ENCODE data around the gene MFSD12.
"Not testable (repeated sequence)": the region's sequence is repeated elsewhere in the genome, so short reads cannot be mapped to it uniquely, and the experiment has no call there.

MFSD12 gene

DNA sequence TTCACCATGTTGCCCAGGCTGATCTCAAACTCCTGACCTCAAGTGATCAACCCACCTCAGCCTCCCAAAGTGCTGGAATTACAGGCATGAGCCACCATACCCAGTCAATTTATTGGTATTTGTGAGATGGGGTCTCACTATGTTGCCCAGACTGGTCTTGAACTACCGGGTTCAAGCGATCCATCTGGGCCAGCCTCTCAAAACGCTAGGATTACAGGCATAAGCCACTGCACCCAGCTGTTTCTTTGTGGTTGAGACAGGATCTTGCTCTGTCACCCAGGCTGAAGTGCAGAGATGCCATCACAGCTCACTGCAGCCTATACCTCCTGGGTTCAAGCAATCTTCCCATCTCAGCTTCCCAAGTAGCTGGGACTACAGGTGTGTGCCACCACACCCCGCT lies 24.4 kb upstream of the MFSD12 start:
- H3K27ac ChIP-seq (ENCODE audit: low read depth, low read length); H3K14ac ChIP-seq (ENCODE audit: low read length); H3K9me3 ChIP-seq (ENCODE audit: insufficient read depth, low read depth, low read length); H2BK5ac ChIP-seq (ENCODE audit: low read depth, low read length, poor library complexity); H4K91ac ChIP-seq (ENCODE audit: low read depth, low read length); H3K4me2 ChIP-seq (ENCODE audit: low read length); H4K12ac ChIP-seq (ENCODE audit: low read depth, low read length); H3K4me1 ChIP-seq (ENCODE audit: control insufficient read depth in 1 of 2, insufficient read depth in 2 of 2, low read length in 2 of 2); H2BK12ac ChIP-seq (ENCODE audit: low read length); H2AFZ ChIP-seq (ENCODE audit: insufficient read depth, low read length, poor library complexity); H3K4ac ChIP-seq (ENCODE audit: low read depth, low read length); H4K8ac ChIP-seq (ENCODE audit: low read depth, low read length); H3K23ac ChIP-seq (ENCODE audit: low read length); H2AK5ac ChIP-seq (ENCODE audit: low read length); DNase-seq; H3K79me1 ChIP-seq (ENCODE audit: low read length); H3K4me3 ChIP-seq (ENCODE audit: low read depth, low read length); H2BK120ac ChIP-seq (ENCODE audit: insufficient read depth, low read length, poor library complexity); H3K79me2 ChIP-seq (ENCODE audit: control insufficient read depth, insufficient read depth, low read length, poor library complexity); H3K18ac ChIP-seq (ENCODE audit: low read length); H3K9ac ChIP-seq (ENCODE audit: low read length): not testable (repeated sequence)
- peaks cover 19% of the 10 kb centered on the region for H3K27me3 ChIP-seq (ENCODE audit: insufficient read depth, low read length)
- WGBS (ENCODE audit: extremely low coverage, insufficient coverage, insufficient read length) = no CpG with 5 or more reads among the region's 4 CpGs
- peaks cover 0 to 11% of the 10 kb centered on the region in 2 experiments for H3K36me3 ChIP-seq (ENCODE audit: control insufficient read depth in 1 of 2, insufficient read depth in 2 of 2, low read length in 2 of 2)

DNA sequence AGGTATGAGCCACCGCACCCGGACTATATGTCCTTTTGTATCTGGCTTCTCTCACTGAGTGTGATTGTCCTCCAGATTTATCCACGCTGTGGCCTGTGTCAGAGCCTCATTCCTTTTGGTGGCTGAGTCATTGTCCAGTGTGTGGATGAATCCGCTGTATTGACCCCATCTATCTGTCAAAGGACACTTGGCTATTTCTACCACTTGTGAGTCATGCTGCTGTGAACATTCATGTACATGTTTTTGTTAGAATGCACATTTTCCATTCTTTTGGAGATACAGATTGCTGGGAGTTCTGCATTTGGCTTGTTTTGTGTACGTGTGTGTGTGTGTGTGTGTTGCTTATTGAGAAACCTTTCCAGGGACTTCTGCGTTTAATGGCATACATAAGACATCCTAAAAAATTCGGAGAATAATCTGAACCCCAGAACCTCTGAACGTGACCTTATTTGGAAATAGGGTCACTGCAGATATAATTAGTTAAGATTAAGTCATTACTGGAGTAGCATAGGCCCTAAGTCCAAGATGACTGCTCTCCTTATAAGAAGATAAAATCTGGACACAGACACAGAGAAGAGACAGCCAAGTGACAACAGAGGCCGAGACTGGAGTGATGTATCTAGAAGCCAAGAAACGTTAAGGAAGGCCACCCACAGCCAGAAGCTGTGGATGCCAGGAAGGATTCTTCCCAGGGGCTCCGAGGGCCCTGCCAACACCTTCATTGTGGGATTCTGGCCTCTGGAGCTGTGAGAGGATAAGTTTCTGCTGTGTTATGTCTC lies 23.0 kb upstream of the MFSD12 start:
- H4K12ac ChIP-seq (ENCODE audit: low read depth, low read length) = no peak overlapping the region
- H2AK5ac ChIP-seq (ENCODE audit: low read length) = no peak overlapping the region
- H3K79me2 ChIP-seq (ENCODE audit: control insufficient read depth, insufficient read depth, low read length, poor library complexity) = peaks cover 1% of the 10 kb centered on the region
- H3K23ac ChIP-seq (ENCODE audit: low read length) = no peak overlapping the region
- no peak overlapping the region for H3K4me2 ChIP-seq (ENCODE audit: low read length)
- peaks cover 5% of the 10 kb centered on the region for H3K27me3 ChIP-seq (ENCODE audit: insufficient read depth, low read length)
- no peak overlapping the region for H3K4ac ChIP-seq (ENCODE audit: low read depth, low read length)
- H3K27ac ChIP-seq (ENCODE audit: low read depth, low read length) = no peak overlapping the region
- peaks cover 11 to 22% of the 10 kb centered on the region in 2 experiments for H3K36me3 ChIP-seq (ENCODE audit: control insufficient read depth in 1 of 2, insufficient read depth in 2 of 2, low read length in 2 of 2)
- WGBS (ENCODE audit: extremely low coverage, insufficient coverage, insufficient read length) = no CpG with 5 or more reads among the region's 11 CpGs
- H3K9ac ChIP-seq (ENCODE audit: low read length) = no peak overlapping the region
- DNase-seq = peak; percentile 36 to 63
- H4K91ac ChIP-seq (ENCODE audit: low read depth, low read length) = no peak overlapping the region
- H2BK5ac ChIP-seq (ENCODE audit: low read depth, low read length, poor library complexity) = no peak overlapping the region
- no peak overlapping the region for H2BK120ac ChIP-seq (ENCODE audit: insufficient read depth, low read length, poor library complexity)
- H3K4me3 ChIP-seq (ENCODE audit: low read depth, low read length) = no peak overlapping the region
- H3K14ac ChIP-seq (ENCODE audit: low read length) = no peak overlapping the region
- no peak overlapping the region for H3K18ac ChIP-seq (ENCODE audit: low read length)
- peaks cover 11 to 13% of the 10 kb centered on the region in 2 experiments for H3K4me1 ChIP-seq (ENCODE audit: control insufficient read depth in 1 of 2, insufficient read depth in 2 of 2, low read length in 2 of 2)
- no peaks in the 10 kb centered on the region for H3K79me1 ChIP-seq (ENCODE audit: low read length)
- H2AFZ ChIP-seq (ENCODE audit: insufficient read depth, low read length, poor library complexity) = no peak overlapping the region
- H4K8ac ChIP-seq (ENCODE audit: low read depth, low read length) = no peak overlapping the region
- peaks cover 2% of the 10 kb centered on the region for H3K9me3 ChIP-seq (ENCODE audit: insufficient read depth, low read depth, low read length)
- no peak overlapping the region for H2BK12ac ChIP-seq (ENCODE audit: low read length)

DNA sequence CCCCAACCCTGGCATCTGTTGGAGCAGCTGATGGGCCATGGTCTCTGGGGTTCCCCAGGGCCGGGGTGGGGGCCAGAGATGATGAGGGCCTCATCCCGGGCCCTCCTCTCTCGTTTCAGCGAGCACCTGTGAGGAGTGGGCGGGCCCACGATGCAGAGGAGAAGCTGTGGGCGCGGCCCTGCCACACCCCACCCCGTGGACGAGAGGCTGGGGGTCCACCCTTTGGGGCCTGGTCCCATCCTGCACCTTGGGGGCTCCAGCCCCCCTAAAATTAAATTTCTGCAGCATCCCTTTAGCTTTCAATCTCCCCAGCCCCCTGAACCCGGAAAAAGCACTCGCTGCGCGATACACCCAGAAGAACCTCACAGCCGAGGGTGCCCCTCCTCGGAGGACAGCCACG lies 21.0 kb upstream of the MFSD12 start:
- H2AFZ ChIP-seq (ENCODE audit: insufficient read depth, low read length, poor library complexity) = no peak overlapping the region
- WGBS (ENCODE audit: extremely low coverage, insufficient coverage, insufficient read length) = no CpG with 5 or more reads among the region's 17 CpGs
- H3K4me2 ChIP-seq (ENCODE audit: low read length) = no peak overlapping the region
- H3K27ac ChIP-seq (ENCODE audit: low read depth, low read length) = no peak overlapping the region
- no peak overlapping the region for H3K4me3 ChIP-seq (ENCODE audit: low read depth, low read length)
- no peaks in the 10 kb centered on the region for H3K27me3 ChIP-seq (ENCODE audit: insufficient read depth, low read length)
- no peak overlapping the region for H3K4ac ChIP-seq (ENCODE audit: low read depth, low read length)
- peaks cover 4% of the 10 kb centered on the region for H3K79me1 ChIP-seq (ENCODE audit: low read length)
- H3K9me3 ChIP-seq (ENCODE audit: insufficient read depth, low read depth, low read length) = peaks cover 2% of the 10 kb centered on the region
- no peak overlapping the region for H3K9ac ChIP-seq (ENCODE audit: low read length)
- no peak overlapping the region for H3K18ac ChIP-seq (ENCODE audit: low read length)
- no peak overlapping the region for H2BK120ac ChIP-seq (ENCODE audit: insufficient read depth, low read length, poor library complexity)
- H2AK5ac ChIP-seq (ENCODE audit: low read length) = no peak overlapping the region
- H4K8ac ChIP-seq (ENCODE audit: low read depth, low read length) = no peak overlapping the region
- H3K79me2 ChIP-seq (ENCODE audit: control insufficient read depth, insufficient read depth, low read length, poor library complexity) = peaks cover 4% of the 10 kb centered on the region
- no peak overlapping the region for H3K23ac ChIP-seq (ENCODE audit: low read length)
- no peak overlapping the region for H2BK5ac ChIP-seq (ENCODE audit: low read depth, low read length, poor library complexity)
- no peak overlapping the region for H2BK12ac ChIP-seq (ENCODE audit: low read length)
- DNase-seq = no peak
- H3K4me1 ChIP-seq (ENCODE audit: control insufficient read depth in 1 of 2, insufficient read depth in 2 of 2, low read length in 2 of 2) = peaks cover 11 to 12% of the 10 kb centered on the region in 2 experiments
- H4K91ac ChIP-seq (ENCODE audit: low read depth, low read length) = no peak overlapping the region
- H4K12ac ChIP-seq (ENCODE audit: low read depth, low read length) = no peak overlapping the region
- no peak overlapping the region for H3K14ac ChIP-seq (ENCODE audit: low read length)
- peaks cover 20 to 31% of the 10 kb centered on the region in 2 experiments for H3K36me3 ChIP-seq (ENCODE audit: control insufficient read depth in 1 of 2, insufficient read depth in 2 of 2, low read length in 2 of 2)

DNA sequence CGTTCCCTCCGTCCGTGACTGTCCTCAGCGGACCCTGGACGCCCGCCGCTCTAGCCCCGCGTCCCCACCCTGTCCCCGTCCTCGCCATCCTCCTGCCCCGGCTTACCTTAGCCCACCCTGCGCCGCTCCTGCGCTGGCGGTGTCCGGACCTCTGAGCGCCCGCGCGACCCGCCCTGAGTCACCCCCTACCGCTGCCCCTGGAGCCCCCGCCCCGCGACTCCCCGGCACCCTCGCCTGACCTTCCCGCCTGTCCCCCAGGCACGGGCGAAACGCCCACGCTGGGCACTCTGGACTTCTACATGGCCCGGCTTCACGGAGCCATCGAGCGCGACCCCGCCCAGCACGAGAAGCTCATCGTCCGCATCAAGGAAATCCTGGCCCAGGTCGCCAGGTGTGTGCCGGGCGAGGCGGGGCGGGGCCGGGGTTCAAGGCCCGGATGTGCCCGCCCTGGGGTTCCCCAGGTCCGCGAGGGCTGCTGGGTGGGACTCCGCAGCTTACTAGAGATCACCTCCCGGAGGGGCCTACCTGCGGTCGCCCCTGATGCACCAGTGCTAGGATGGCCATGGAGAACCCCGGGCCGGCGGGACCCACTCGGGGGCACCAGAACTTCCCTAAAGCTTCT lies 20.4 kb upstream of the MFSD12 start:
- Histone ChIP-seq H3K4ac (ENCODE audit: low read depth, low read length) (no peak overlapping the region), H3K36me3 (ENCODE audit: control insufficient read depth in 1 of 2, insufficient read depth in 2 of 2, low read length in 2 of 2) (peaks cover 20 to 31% of the 10 kb centered on the region in 2 experiments), H3K27ac (ENCODE audit: low read depth, low read length) (no peak overlapping the region), H3K27me3 (ENCODE audit: insufficient read depth, low read length) (no peaks in the 10 kb centered on the region), H3K4me1 (ENCODE audit: control insufficient read depth in 1 of 2, insufficient read depth in 2 of 2, low read length in 2 of 2) (peaks cover 11 to 12% of the 10 kb centered on the region in 2 experiments), H3K18ac (ENCODE audit: low read length) (no peak overlapping the region), H2BK12ac (ENCODE audit: low read length) (no peak overlapping the region), H3K79me1 (ENCODE audit: low read length) (peaks cover 10% of the 10 kb centered on the region), H3K4me2 (ENCODE audit: low read length) (no peak overlapping the region), H4K12ac (ENCODE audit: low read depth, low read length) (no peak overlapping the region), H3K9ac (ENCODE audit: low read length) (no peak overlapping the region), H3K9me3 (ENCODE audit: insufficient read depth, low read depth, low read length) (peaks cover 2% of the 10 kb centered on the region), H2BK120ac (ENCODE audit: insufficient read depth, low read length, poor library complexity) (no peak overlapping the region), H3K79me2 (ENCODE audit: control insufficient read depth, insufficient read depth, low read length, poor library complexity) (peaks cover 8% of the 10 kb centered on the region), H2BK5ac (ENCODE audit: low read depth, low read length, poor library complexity) (no peak overlapping the region), H4K8ac (ENCODE audit: low read depth, low read length) (no peak overlapping the region), H3K14ac (ENCODE audit: low read length) (no peak overlapping the region), H3K4me3 (ENCODE audit: low read depth, low read length) (no peak overlapping the region), H4K91ac (ENCODE audit: low read depth, low read length) (no peak overlapping the region), H2AK5ac (ENCODE audit: low read length) (no peak overlapping the region), H3K23ac (ENCODE audit: low read length) (no peak overlapping the region), H2AFZ (ENCODE audit: insufficient read depth, low read length, poor library complexity) (no peak overlapping the region)
- DNase-seq = no peak
- WGBS (ENCODE audit: extremely low coverage, insufficient coverage, insufficient read length) = no CpG with 5 or more reads among the region's 60 CpGs

Measured in trophoblast cell (in vitro differentiated cells and primary cell).